GM12873 (cell line): ENCODE results near the gene PKNOX1.

Experiments
- TF ChIP-seq, protein P1 (sequence below): IDR thresholded peaks from 2 replicates; pipeline ENCODE4 v1.5.1; 2012; ENCODE audit warnings: low read depth, mild to moderate bottlenecking, moderate library complexity, low read length, control low read depth; ENCODE audit not compliant: insufficient read depth; ENCODE audit errors: missing control alignments

The PKNOX1 gene

DNA sequence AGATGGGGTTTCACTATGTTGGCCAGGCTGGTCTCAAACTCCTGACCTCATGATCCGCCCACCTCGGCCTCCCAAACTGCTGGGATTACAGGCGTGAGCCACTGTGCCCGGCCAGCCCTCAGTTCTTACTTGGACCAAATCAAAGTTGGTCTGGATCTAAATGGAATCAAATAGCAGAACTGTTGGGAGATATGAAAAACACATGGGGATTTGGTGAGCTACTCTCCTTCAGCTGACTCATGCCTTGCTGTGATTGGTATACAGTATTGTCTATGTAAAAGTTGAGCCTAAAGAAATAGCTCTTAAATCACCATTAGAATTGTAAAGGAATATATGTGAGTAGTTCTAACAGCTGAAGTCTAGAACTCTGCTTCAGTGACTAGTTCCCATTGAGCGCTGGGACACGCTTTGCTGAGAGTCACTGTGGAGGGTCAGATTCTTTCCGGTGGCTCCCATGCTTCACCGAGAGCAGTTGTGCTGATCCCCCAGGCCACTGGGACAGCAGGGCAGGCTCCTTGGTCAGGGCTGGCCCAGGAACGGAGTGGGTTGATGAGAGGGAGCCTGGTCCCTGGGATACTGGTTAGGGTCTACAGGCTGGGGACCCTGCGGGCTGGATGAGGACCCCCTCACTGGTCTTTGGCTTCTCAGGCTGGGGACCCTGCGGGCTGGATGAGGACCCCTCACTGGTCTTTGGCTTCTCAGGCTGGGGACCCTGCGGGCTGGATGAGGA is 14.0 kb downstream of the PKNOX1 start:
- TF ChIP-seq, protein P1, sequence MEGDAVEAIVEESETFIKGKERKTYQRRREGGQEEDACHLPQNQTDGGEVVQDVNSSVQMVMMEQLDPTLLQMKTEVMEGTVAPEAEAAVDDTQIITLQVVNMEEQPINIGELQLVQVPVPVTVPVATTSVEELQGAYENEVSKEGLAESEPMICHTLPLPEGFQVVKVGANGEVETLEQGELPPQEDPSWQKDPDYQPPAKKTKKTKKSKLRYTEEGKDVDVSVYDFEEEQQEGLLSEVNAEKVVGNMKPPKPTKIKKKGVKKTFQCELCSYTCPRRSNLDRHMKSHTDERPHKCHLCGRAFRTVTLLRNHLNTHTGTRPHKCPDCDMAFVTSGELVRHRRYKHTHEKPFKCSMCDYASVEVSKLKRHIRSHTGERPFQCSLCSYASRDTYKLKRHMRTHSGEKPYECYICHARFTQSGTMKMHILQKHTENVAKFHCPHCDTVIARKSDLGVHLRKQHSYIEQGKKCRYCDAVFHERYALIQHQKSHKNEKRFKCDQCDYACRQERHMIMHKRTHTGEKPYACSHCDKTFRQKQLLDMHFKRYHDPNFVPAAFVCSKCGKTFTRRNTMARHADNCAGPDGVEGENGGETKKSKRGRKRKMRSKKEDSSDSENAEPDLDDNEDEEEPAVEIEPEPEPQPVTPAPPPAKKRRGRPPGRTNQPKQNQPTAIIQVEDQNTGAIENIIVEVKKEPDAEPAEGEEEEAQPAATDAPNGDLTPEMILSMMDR, result no peak

DNA sequence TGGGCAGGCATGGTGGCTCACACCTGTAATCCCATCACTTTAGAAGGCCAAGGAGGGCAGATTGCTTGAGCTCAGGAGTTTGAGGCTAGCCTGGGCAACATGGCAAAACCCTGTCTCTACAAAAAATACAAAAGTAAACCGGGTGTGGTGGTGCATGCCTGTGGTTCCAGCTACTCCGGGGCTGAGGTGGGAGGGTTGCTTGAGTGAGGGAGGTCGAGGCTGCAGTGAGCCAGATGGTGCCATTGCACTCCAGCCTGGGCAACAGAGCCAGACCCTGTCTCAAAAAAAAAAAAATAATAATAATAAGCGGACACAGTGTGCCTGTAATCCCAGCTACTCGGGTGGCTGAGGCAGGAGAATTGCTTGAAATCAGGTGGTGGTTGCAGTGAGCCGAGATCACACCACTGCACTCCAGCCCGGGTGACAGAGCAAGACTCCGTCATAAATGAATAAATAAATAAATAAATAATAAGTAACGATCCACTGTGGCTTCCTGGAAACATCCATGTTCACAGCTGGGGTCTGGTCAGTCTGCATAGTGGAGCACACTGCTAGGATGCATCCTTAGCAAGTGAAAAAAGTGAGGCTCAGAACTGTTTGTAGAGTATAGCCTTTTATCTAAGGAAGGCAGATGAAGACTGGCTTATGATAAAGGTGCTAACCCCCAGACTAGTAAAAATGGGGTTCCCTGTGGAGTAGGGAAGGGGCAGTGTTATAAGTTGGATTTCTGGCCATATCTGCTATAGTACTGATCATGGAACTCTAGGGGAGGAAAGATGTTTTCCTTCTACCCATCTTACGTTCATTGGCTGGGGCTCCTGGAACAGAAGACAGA is 15.7 kb downstream of the PKNOX1 start:
- TF ChIP-seq, protein P1, result no peak

- TF ChIP-seq, protein P1, result no peak
Measured at GRCh38 chr21:42991992-42992740, 17.8 kb downstream of the PKNOX1 start.

- TF ChIP-seq, protein P1, result no peak
Measured at GRCh38 chr21:42993051-42993712, 18.8 kb downstream of the PKNOX1 start.

DNA sequence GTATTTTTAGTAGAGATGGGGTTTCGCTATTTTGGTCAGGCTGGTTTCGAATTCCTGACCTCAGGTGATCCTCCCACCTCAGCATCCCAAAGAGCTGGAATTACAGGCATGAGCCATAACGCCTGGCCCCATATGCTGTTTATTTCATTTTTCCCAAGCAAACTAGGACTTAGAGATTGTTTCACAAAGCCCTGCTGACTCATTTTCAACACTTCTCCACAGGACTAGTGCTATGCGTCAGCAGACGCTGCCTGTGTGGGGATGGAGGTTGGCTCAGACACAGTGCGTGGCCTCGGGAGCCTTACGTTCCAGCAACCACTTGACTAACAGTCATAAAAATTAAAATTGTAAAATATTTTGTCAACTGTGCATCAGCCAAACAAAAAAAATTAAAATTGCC is 22.7 kb downstream of the PKNOX1 start:
- TF ChIP-seq, protein P1, result no peak

GRCh38 chr21:43001316-43001715 is 27.0 kb downstream of the PKNOX1 start:
- TF ChIP-seq, protein P1, result no peak
